ENCODE measurements around the gene TMEM184A. TPM values are rescaled to one million over a fixed set of nuclear protein-coding genes. Genes with fewer than 3 reads are reported as not detected.

Gene TMEM184A
- total RNA-seq, 2 donors from 2014 or later, result 35.8 to 54.3 TPM

GRCh38 chr7:1569440-1569832 lies 13.4 kb upstream of the TMEM184A start:
- no peak for TF ChIP-seq CTCF (IDR thresholded peaks at IDR 0.05)
- peak overlapping the region; percentile 77 for H3K4me3 ChIP-seq
- peak overlapping the region; percentile 96 for H3K27ac ChIP-seq
- H3K36me3 ChIP-seq, result no peaks in the 10 kb centered on the region
- DNase-seq, result peak; percentile 33
- peaks cover 11% of the 10 kb centered on the region for H3K4me1 ChIP-seq
- H3K9me3 ChIP-seq, result no peaks in the 10 kb centered on the region
- H3K9ac ChIP-seq (ENCODE audit: low read depth in 2 of 2, low read length in 2 of 2), result peak overlapping the region; percentile 87 to 91
- no peaks in the 10 kb centered on the region for H3K27me3 ChIP-seq
- intact Hi-C loops (cut with DNase I), result no loop called here

- H3K36me3 ChIP-seq, result no peaks in the 10 kb centered on the region
- H3K9me3 ChIP-seq, result no peaks in the 10 kb centered on the region
- peak overlapping the region; percentile 77 for H3K4me3 ChIP-seq
- TF ChIP-seq CTCF (IDR thresholded peaks at IDR 0.05), result no peak
- H3K27ac ChIP-seq, result peak overlapping the region; percentile 20
- peaks cover 11% of the 10 kb centered on the region for H3K4me1 ChIP-seq
- peak; percentile 32 for DNase-seq
- H3K9ac ChIP-seq (ENCODE audit: low read depth in 2 of 2, low read length in 2 of 2), result peak overlapping the region; percentile 87 to 91
- intact Hi-C loops (cut with DNase I), result no loop called here
- H3K27me3 ChIP-seq, result no peaks in the 10 kb centered on the region
Observed at GRCh38 chr7:1569016-1569415, 13.0 kb upstream of the TMEM184A start.

GRCh38 chr7:1567896-1568510 lies 12.0 kb upstream of the TMEM184A start:
- Histone ChIP-seq H3K9ac (ENCODE audit: low read depth in 2 of 2, low read length in 2 of 2) (peak overlapping the region in 1 of 2 donors; percentile 84), H3K4me1 (peaks cover 11% of the 10 kb centered on the region), H3K27ac (peak overlapping the region; percentile 80), H3K27me3 (no peaks in the 10 kb centered on the region), H3K36me3 (no peaks in the 10 kb centered on the region), H3K4me3 (no peak overlapping the region), H3K9me3 (no peaks in the 10 kb centered on the region)
- intact Hi-C loops (cut with DNase I), result no loop called here
- no peak for DNase-seq
- no peak for TF ChIP-seq CTCF (IDR thresholded peaks at IDR 0.05)

- peak; percentile 78 for DNase-seq
- H3K27me3 ChIP-seq, result no peaks in the 10 kb centered on the region
- no peaks in the 10 kb centered on the region for H3K36me3 ChIP-seq
- H3K9ac ChIP-seq (ENCODE audit: low read depth in 2 of 2, low read length in 2 of 2), result peak overlapping the region; percentile 36 to 84
- intact Hi-C loops (cut with DNase I), result no loop called here
- no peak overlapping the region for H3K4me3 ChIP-seq
- peak overlapping the region; percentile 80 for H3K27ac ChIP-seq
- no peak for TF ChIP-seq CTCF (IDR thresholded peaks at IDR 0.05)
- H3K9me3 ChIP-seq, result no peaks in the 10 kb centered on the region
- H3K4me1 ChIP-seq, result peaks cover 11% of the 10 kb centered on the region
Observed at GRCh38 chr7:1567049-1567771, 11.2 kb upstream of the TMEM184A start.

GRCh38 chr7:1566687-1567048 lies 10.7 kb upstream of the TMEM184A start:
- H3K36me3 ChIP-seq, result no peaks in the 10 kb centered on the region
- H3K9ac ChIP-seq (ENCODE audit: low read depth in 2 of 2, low read length in 2 of 2), result peak overlapping the region; percentile 36 to 84
- H3K4me3 ChIP-seq, result no peak overlapping the region
- no peaks in the 10 kb centered on the region for H3K9me3 ChIP-seq
- TF ChIP-seq CTCF (IDR thresholded peaks at IDR 0.05), result no peak
- peak; percentile 73 for DNase-seq
- intact Hi-C loops (cut with DNase I), result no loop called here
- H3K27me3 ChIP-seq, result no peaks in the 10 kb centered on the region
- H3K27ac ChIP-seq, result peak overlapping the region; percentile 80
- peaks cover 11% of the 10 kb centered on the region for H3K4me1 ChIP-seq

Data from colonic mucosa (tissue), 4 donors.